Activated CD8-positive, alpha-beta T cell treated with anti-CD3 and anti-CD28 coated beads for 36 hours (primary cell): ENCODE data around the gene PKNOX2. TPM values are rescaled to one million over a fixed set of nuclear protein-coding genes. Genes with fewer than 3 reads are reported as not detected.

Source experiments
- ATAC-seq: fragments of 200-7000 bp; cut with Tn5 transposase; one replicate; pipeline ENCODE4 v1.10.0; 2021; ENCODE audit warnings: mild to moderate bottlenecking, moderate library complexity
- CTCF ChIA-PET: fragments of 350-600 bp; sonication (Branson Sonifier 250); formaldehyde crosslinking; loops from one replicate; lab custom pipeline; 2021; ENCODE audit warnings: antibody characterized with exemption; lab: Charles Lee
- POLR2A ChIA-PET: fragments of 350-600 bp; sonication (Branson Sonifier 250); formaldehyde crosslinking; loops from one replicate; lab custom pipeline; 2021; ENCODE audit warnings: antibody characterized with exemption; lab: Charles Lee
- DNase-seq: peaks from one replicate; pipeline ENCODE4 v3.0.0-alpha.2; 2020
- H3K27ac Mint-ChIP-seq: one replicate; pipeline ENCODE4 v1.8.0; 2021; ENCODE audit warnings: mild to moderate bottlenecking, mixed read lengths
- H3K27me3 Mint-ChIP-seq: one replicate; pipeline ENCODE4 v1.8.0; 2021; ENCODE audit warnings: mixed read lengths
- H3K36me3 Mint-ChIP-seq: one replicate; pipeline ENCODE4 v1.8.0; 2021; ENCODE audit warnings: low read depth, mixed read lengths
- H3K4me1 Mint-ChIP-seq: one replicate; pipeline ENCODE4 v1.8.0; 2021; ENCODE audit warnings: low read depth, mixed read lengths
- H3K4me3 Mint-ChIP-seq: one replicate; pipeline ENCODE4 v1.8.0; 2021; ENCODE audit warnings: mild to moderate bottlenecking, moderate library complexity, mixed read lengths
- H3K9me3 Mint-ChIP-seq: one replicate; pipeline ENCODE4 v1.8.0; 2021; ENCODE audit warnings: mixed read lengths
- intact Hi-C: fragments of 100-400 bp; cut with micrococcal nuclease; formaldehyde crosslinking; loops from one replicate; pipeline ENCODE4 v1.10.0; 2022
- total RNA-seq, 2 experiments: library from RNA; stranded (reverse); gene quantifications; one replicate each; pipeline ENCODE4 v1.2.3, GENCODE V29; 2021
- TF ChIP-seq, protein P1 (sequence below): fragments of 200-600 bp; IDR thresholded peaks from one replicate; pipeline ENCODE4 v1.8.0; 2022; ENCODE audit warnings: antibody characterized with exemption, mild to moderate bottlenecking

PKNOX2 gene
- total RNA-seq, 2 experiments from 2014 or later = not detected

DNA sequence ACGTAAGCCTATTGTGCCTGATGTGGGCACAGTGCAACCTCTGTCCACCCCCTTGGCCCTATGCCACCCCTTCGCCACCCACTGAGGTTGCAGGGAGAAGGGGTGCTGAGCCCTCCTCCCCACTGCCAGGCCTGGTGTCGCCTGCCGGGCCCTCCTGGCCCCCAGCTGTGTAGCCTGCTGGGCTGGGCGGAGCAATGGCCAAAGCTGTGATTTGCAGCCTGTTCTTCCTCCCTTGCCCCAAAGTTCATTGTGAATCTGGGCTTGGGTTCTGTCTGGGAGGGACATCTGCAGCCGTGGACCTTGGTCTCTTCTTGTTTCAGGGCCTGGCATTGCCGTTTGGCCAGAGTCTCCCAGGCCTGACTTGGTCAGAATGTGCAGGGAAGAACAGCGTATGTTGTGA is 121.9 kb downstream of the PKNOX2 start:
- DNase-seq (no peak), ATAC-seq (no peak)
- Mint-ChIP-seq H3K27ac (no peak overlapping the region), H3K27me3 (no peaks in the 10 kb centered on the region), H3K4me1 (no peaks in the 10 kb centered on the region), H3K36me3 (no peaks in the 10 kb centered on the region), H3K4me3 (no peak overlapping the region), H3K9me3 (no peaks in the 10 kb centered on the region)
- intact Hi-C loops = no loop called here
- CTCF ChIA-PET = no interaction called here
- POLR2A ChIA-PET = no interaction called here
- TF ChIP-seq, protein P1, sequence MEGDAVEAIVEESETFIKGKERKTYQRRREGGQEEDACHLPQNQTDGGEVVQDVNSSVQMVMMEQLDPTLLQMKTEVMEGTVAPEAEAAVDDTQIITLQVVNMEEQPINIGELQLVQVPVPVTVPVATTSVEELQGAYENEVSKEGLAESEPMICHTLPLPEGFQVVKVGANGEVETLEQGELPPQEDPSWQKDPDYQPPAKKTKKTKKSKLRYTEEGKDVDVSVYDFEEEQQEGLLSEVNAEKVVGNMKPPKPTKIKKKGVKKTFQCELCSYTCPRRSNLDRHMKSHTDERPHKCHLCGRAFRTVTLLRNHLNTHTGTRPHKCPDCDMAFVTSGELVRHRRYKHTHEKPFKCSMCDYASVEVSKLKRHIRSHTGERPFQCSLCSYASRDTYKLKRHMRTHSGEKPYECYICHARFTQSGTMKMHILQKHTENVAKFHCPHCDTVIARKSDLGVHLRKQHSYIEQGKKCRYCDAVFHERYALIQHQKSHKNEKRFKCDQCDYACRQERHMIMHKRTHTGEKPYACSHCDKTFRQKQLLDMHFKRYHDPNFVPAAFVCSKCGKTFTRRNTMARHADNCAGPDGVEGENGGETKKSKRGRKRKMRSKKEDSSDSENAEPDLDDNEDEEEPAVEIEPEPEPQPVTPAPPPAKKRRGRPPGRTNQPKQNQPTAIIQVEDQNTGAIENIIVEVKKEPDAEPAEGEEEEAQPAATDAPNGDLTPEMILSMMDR = no peak

DNA sequence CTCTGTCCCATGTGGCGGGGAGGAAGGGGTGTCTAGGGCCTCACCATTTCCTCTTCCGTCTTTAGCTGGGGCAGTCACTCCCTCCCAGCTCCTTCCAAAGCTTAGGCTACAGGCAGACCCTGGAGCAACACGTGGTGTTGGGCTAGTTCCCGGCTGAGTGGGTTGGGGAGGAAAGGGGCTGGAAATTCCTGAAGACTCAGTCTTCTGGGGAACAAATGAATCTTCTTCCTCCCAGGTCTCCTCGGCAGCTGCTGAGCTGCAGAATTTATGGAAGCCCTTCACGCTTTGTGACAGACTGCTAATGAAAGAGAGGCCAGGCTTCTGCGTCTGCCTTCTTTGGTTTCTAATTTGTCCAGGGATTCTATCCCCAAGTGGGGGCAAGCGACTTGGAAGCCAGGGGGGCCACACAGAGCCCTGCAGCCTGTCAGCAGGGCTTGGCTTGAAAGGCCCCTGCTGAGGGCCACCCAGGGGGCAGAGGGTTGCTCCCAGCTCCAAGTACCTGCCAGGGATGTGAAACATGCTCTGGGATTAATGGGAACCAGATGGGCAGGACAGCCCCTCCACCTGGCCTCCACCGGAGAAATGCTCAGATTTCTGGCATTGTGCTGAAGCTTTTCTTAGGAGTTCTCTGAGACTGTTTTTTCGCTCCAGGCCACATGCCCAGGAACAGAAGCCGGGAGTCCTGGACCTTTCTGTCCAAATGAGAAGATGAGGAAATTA is 123.1 kb downstream of the PKNOX2 start:
- ChIA-PET CTCF (no interaction called here), POLR2A (interaction anchor here (0.6 kb wide), 1 partner anchor 127 kb away, joined by 3 read pairs; no protein-coding TSS in a partner anchor)
- TF ChIP-seq, protein P1 = no peak
- Mint-ChIP-seq H3K4me1 (no peaks in the 10 kb centered on the region), H3K36me3 (no peaks in the 10 kb centered on the region), H3K9me3 (no peaks in the 10 kb centered on the region), H3K4me3 (no peak overlapping the region), H3K27ac (no peak overlapping the region), H3K27me3 (peaks cover under 1% of the 10 kb centered on the region)
- ATAC-seq = no peak
- no peak for DNase-seq
- intact Hi-C loops = no loop called here

DNA sequence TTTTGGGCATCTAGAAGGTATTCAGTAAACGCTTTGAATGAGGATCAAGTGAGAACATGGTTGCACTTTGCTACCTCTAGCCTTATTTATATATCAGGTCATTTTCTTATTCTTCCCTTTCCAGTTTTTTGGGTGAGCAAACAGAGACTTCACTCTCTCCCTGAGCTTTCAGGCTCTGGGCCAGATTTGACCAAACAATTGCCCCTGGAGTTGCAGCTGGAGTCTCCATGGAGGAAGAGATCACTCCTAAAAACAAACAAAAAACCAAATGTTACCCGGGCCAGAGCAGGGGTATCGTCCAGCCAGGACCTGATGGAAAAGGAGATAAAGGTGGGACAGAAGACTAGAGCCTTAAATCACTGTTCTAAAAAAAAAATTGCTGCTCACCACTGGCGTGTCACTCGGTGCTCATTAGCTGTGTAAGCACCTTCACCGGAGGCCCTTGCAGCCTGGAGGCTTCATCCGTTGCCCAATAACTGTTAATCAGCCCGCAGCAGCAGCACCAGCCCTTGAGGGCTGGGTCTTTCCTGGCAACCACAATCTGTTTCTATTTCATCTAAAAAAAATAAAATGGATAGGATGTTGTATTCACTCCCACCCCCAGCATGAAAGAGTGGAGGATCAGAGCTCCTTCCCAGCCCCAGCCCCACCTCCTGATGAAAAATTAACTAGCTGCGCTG is 125.0 kb downstream of the PKNOX2 start:
- Mint-ChIP-seq H3K27ac (no peak overlapping the region), H3K9me3 (no peaks in the 10 kb centered on the region), H3K27me3 (peaks cover 3% of the 10 kb centered on the region), H3K4me3 (no peak overlapping the region), H3K4me1 (no peaks in the 10 kb centered on the region), H3K36me3 (no peaks in the 10 kb centered on the region)
- CTCF ChIA-PET = no interaction called here
- TF ChIP-seq, protein P1 = no peak
- no peak for ATAC-seq
- intact Hi-C loops = no loop called here
- POLR2A ChIA-PET = no interaction called here
- DNase-seq = no peak

DNA sequence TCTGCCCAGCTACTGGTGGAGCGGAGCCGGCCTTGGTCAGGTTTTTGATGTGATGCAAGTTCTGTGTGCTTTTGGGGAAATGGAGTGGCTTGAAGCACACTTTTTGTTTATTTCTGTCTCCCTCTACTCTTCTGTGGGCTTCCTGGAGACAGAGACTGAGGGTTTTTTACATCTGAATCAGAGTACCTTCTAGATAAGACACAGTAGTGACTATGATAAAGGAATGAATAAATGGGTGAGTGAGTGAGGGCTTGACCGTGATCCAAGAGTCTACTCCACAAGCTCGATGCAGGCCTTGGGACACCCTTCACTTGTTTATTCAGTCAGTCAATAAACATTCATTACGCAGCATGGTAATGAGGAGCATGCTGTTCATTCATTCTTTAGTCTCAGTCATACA is 125.7 kb downstream of the PKNOX2 start:
- Mint-ChIP-seq H3K9me3 (no peaks in the 10 kb centered on the region), H3K27ac (no peak overlapping the region), H3K36me3 (no peaks in the 10 kb centered on the region), H3K27me3 (peaks cover 5% of the 10 kb centered on the region), H3K4me3 (no peak overlapping the region), H3K4me1 (no peaks in the 10 kb centered on the region)
- CTCF ChIA-PET = interaction anchor here (0.6 kb wide), 1 partner anchor 53 kb away, joined by 3 read pairs; no protein-coding TSS in a partner anchor
- DNase-seq = no peak
- POLR2A ChIA-PET = no interaction called here
- TF ChIP-seq, protein P1 = no peak
- no peak for ATAC-seq
- intact Hi-C loops = no loop called here

DNA sequence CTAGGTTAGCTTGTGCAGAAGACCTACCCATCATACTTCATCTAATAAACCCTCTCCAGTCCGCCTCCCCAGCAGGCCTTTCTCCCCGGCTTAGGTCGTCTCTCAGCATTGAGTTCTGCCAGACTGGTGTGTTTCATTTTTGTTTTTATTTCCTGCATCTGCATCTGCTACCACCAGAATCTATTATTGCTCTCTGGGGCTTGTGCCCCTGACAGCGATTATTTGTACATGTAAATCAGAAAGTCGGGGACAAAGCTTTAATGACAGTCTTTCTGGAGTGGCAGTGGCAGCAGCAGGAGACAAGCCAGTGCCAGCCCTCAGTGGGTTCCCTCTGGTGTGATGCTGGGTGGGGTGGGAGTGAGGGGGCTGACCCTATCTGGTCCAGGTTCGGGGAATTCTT is 127.5 kb downstream of the PKNOX2 start:
- no peak for ATAC-seq
- no peak overlapping the region for H3K27ac Mint-ChIP-seq
- POLR2A ChIA-PET = no interaction called here
- TF ChIP-seq, protein P1 = no peak
- H3K36me3 Mint-ChIP-seq = no peaks in the 10 kb centered on the region
- intact Hi-C loops = no loop called here
- H3K4me3 Mint-ChIP-seq = no peak overlapping the region
- CTCF ChIA-PET = no interaction called here
- DNase-seq = no peak
- H3K9me3 Mint-ChIP-seq = no peaks in the 10 kb centered on the region
- H3K27me3 Mint-ChIP-seq = peaks cover 5% of the 10 kb centered on the region
- no peaks in the 10 kb centered on the region for H3K4me1 Mint-ChIP-seq
